Stimulated activated CD4-positive, alpha-beta T cell treated with anti-CD3 and anti-CD28 coated beads, Interleukin-12 subunit alpha, Interleukin-12 subunit beta, amount 100 ng/mL, for 4 hours (primary cell): ENCODE data around the gene KIAA1549.

ENCODE experiments used
- DNase-seq: peaks from one replicate; pipeline ENCODE4 v3.0.0-alpha.2; 2020

The KIAA1549 gene

GRCh38 chr7:138974675-138975292 is 6.4 kb downstream of the KIAA1549 start:
- no peak for DNase-seq

GRCh38 chr7:138974103-138974502 is 7.1 kb downstream of the KIAA1549 start:
- no peak for DNase-seq

GRCh38 chr7:138970952-138971351 is 10.2 kb downstream of the KIAA1549 start:
- no peak for DNase-seq

- DNase-seq: no peak
Observed at GRCh38 chr7:138970446-138970845, 10.7 kb downstream of the KIAA1549 start.

- no peak for DNase-seq
Observed at GRCh38 chr7:138967159-138967558, 14.0 kb downstream of the KIAA1549 start.

GRCh38 chr7:138964624-138965436 is 16.4 kb downstream of the KIAA1549 start:
- DNase-seq: no peak

- DNase-seq: no peak
Observed at GRCh38 chr7:138963675-138964074, 17.5 kb downstream of the KIAA1549 start.

- no peak for DNase-seq
Observed at GRCh38 chr7:138962561-138963270, 18.5 kb downstream of the KIAA1549 start.

- no peak for DNase-seq
Observed at GRCh38 chr7:138961159-138961558, 20.0 kb downstream of the KIAA1549 start.

- no peak for DNase-seq
Observed at GRCh38 chr7:138958391-138958956, 22.7 kb downstream of the KIAA1549 start.

GRCh38 chr7:138957753-138958390 is 23.3 kb downstream of the KIAA1549 start:
- no peak for DNase-seq

- DNase-seq: no peak
Observed at GRCh38 chr7:138957217-138957616, 24.0 kb downstream of the KIAA1549 start.

GRCh38 chr7:138954545-138955475 is 26.4 kb downstream of the KIAA1549 start:
- no peak for DNase-seq

GRCh38 chr7:138952791-138953190 is 28.4 kb downstream of the KIAA1549 start:
- no peak for DNase-seq

- DNase-seq: no peak
Observed at GRCh38 chr7:138951953-138952352, 29.2 kb downstream of the KIAA1549 start.

GRCh38 chr7:138949421-138950088 is 31.6 kb downstream of the KIAA1549 start:
- DNase-seq: no peak

- DNase-seq: no peak
Observed at GRCh38 chr7:138948403-138948802, 32.8 kb downstream of the KIAA1549 start.

- DNase-seq: no peak
Observed at GRCh38 chr7:138945821-138946220, 35.4 kb downstream of the KIAA1549 start.

- DNase-seq: no peak
Observed at GRCh38 chr7:138945154-138945553, 36.0 kb downstream of the KIAA1549 start.

- no peak for DNase-seq
Observed at GRCh38 chr7:138944592-138944991, 36.6 kb downstream of the KIAA1549 start.

GRCh38 chr7:138943061-138943460 is 38.1 kb downstream of the KIAA1549 start:
- no peak for DNase-seq
